Upper lobe of left lung (tissue), 4 donors: ENCODE data around the gene SYN1.

ENCODE experiments used
- CTCF ChIP-seq, 6 experiments: fragments of 450-650 bp in 4 of 6; fragments of 200-600 bp in 2 of 6; sonication (generic) in 2 of 6; IDR thresholded peaks; one replicate each; pipeline ENCODE4 v1.5.1; 2016 to 2019; ENCODE audit warnings: antibody characterized with exemption in 6 of 6
- EP300 ChIP-seq, 4 donors: sonication (generic); formaldehyde crosslinking; IDR thresholded peaks; one replicate each; pipeline ENCODE4 v1.5.1; 2017; ENCODE audit warnings: antibody characterized with exemption in 4 of 4, control low read depth in 2 of 4
- POLR2A ChIP-seq, 4 donors: fragments of 450-650 bp; IDR thresholded peaks; one replicate each; pipeline ENCODE4 v1.5.1; 2016 to 2017; ENCODE audit warnings: antibody characterized with exemption in 4 of 4, mild to moderate bottlenecking in 2 of 4
- POLR2AphosphoS5 ChIP-seq, 2 donors: sonication (generic); formaldehyde crosslinking; IDR thresholded peaks; one replicate each; pipeline ENCODE4 v1.5.1; 2017; ENCODE audit warnings: antibody characterized with exemption in 2 of 2

GRCh38 chrX:47530049-47530448, 89.6 kb downstream of the SYN1 start:
- TF ChIP-seq POLR2A (IDR thresholded peaks at IDR 0.05), result no peak
- TF ChIP-seq EP300 (IDR thresholded peaks at IDR 0.05), result no peak
- TF ChIP-seq CTCF (IDR thresholded peaks at IDR 0.05), result no peak
- no peak for TF ChIP-seq POLR2AphosphoS5 (IDR thresholded peaks at IDR 0.05)
